Colon (tissue), 2 donors: ENCODE measurements around the gene SP9.
"Not testable (repeated sequence)": the region's sequence is repeated elsewhere in the genome, so short reads cannot be mapped to it uniquely, and the experiment has no call there.

ENCODE experiments used
- FAIRE-seq: peaks from 2 replicates; lab custom pipeline; 2012; peaks lifted over from hg19 to GRCh38; lab: Jason Lieb, UNC
- donor health status: control.
- donor health status: control.

Gene SP9

GRCh38 chr2:174344716-174345461, 10.1 kb downstream of the SP9 start:
- no peak for FAIRE-seq

GRCh38 chr2:174350018-174350417, 15.3 kb downstream of the SP9 start:
- no peak for FAIRE-seq

GRCh38 chr2:174350593-174351181, 15.9 kb downstream of the SP9 start:
- peak; percentile 5 for FAIRE-seq

GRCh38 chr2:174353004-174353403, 18.2 kb downstream of the SP9 start:
- peak; percentile 18 for FAIRE-seq

- no peak for FAIRE-seq
These were observed 21.6 kb downstream of the SP9 start for GRCh38 chr2:174356347-174356746.

GRCh38 chr2:174359663-174360062, 24.9 kb downstream of the SP9 start:
- not testable (repeated sequence) for FAIRE-seq

- FAIRE-seq, result no peak
These were observed 28.2 kb downstream of the SP9 start for GRCh38 chr2:174362949-174363348.

GRCh38 chr2:174363492-174364225, 28.9 kb downstream of the SP9 start:
- not testable (repeated sequence) for FAIRE-seq

GRCh38 chr2:174364628-174365027, 29.9 kb downstream of the SP9 start:
- FAIRE-seq, result no peak

GRCh38 chr2:174365571-174365970, 30.8 kb downstream of the SP9 start:
- no peak for FAIRE-seq

GRCh38 chr2:174368691-174369090, 33.9 kb downstream of the SP9 start:
- FAIRE-seq, result no peak

GRCh38 chr2:174376967-174377366, 42.2 kb downstream of the SP9 start:
- no peak for FAIRE-seq

GRCh38 chr2:174383796-174384195, 49.0 kb downstream of the SP9 start:
- no peak for FAIRE-seq

- no peak for FAIRE-seq
These were observed 50.4 kb downstream of the SP9 start for GRCh38 chr2:174385201-174385600.
